Activated T-helper 2 cell treated with anti-CD3 and anti-CD28 coated beads, Interferon-gamma antibody, Interleukin-2, Interleukin-4, amounts not matched to agents 10 μg/mL and 5 μg/mL and 100 μg/mL, durations not matched to agents 14 hours and 24 hours and 36 hours (primary cell): Measurements from ENCODE around the gene ZNF827. TPM values are rescaled to one million over a fixed set of nuclear protein-coding genes. Genes with fewer than 3 reads are reported as not detected.

Experiments
- DNase-seq: peaks from one replicate; pipeline ENCODE4 v3.0.0; 2021; ENCODE audit warnings: low spot score
- H3K27ac Mint-ChIP-seq: one replicate; pipeline ENCODE4 v1.8.0; 2021; ENCODE audit warnings: mixed read lengths
- H3K27me3 Mint-ChIP-seq: one replicate; pipeline ENCODE4 v1.8.0; 2021; ENCODE audit warnings: low read depth, mixed read lengths
- H3K36me3 Mint-ChIP-seq: one replicate; pipeline ENCODE4 v1.8.0; 2021; ENCODE audit warnings: low read depth, mixed read lengths
- H3K4me1 Mint-ChIP-seq: one replicate; pipeline ENCODE4 v1.8.0; 2021; ENCODE audit warnings: low read depth, mixed read lengths
- H3K4me3 Mint-ChIP-seq: one replicate; pipeline ENCODE4 v1.8.0; 2021; ENCODE audit warnings: low read depth, mild to moderate bottlenecking, moderate library complexity, mixed read lengths
- H3K9me3 Mint-ChIP-seq: one replicate; pipeline ENCODE4 v1.8.0; 2021; ENCODE audit warnings: mixed read lengths
- intact Hi-C: fragments of 100-400 bp; cut with micrococcal nuclease; formaldehyde crosslinking; loops from one replicate; pipeline ENCODE4 v1.15.1; 2023
- total RNA-seq: library from RNA; stranded (reverse); gene quantifications from 2 replicates; pipeline ENCODE4 v1.2.3, GENCODE V29; 2022

ZNF827 gene
- total RNA-seq, 1 donor from 2014 or later = 41.3 TPM

GRCh38 chr4:145716200-145716599 is 222.4 kb downstream of the ZNF827 start:
- no peak for DNase-seq
- peaks cover 4% of the 10 kb centered on the region for H3K36me3 Mint-ChIP-seq
- no peaks in the 10 kb centered on the region for H3K27me3 Mint-ChIP-seq
- intact Hi-C loops = loop anchor here (10.0 kb wide), 1 partner anchor 231 kb away; the partner anchor contains the start of gene SMAD1
- H3K9me3 Mint-ChIP-seq = peaks cover 30% of the 10 kb centered on the region
- no peak overlapping the region for H3K27ac Mint-ChIP-seq
- peaks cover 12% of the 10 kb centered on the region for H3K4me1 Mint-ChIP-seq
- no peak overlapping the region for H3K4me3 Mint-ChIP-seq

GRCh38 chr4:145709843-145710242 is 228.8 kb downstream of the ZNF827 start:
- DNase-seq = no peak
- H3K36me3 Mint-ChIP-seq = peaks cover 5% of the 10 kb centered on the region
- no peaks in the 10 kb centered on the region for H3K27me3 Mint-ChIP-seq
- H3K27ac Mint-ChIP-seq = peak overlapping the region; percentile 34
- peaks cover 40% of the 10 kb centered on the region for H3K9me3 Mint-ChIP-seq
- H3K4me3 Mint-ChIP-seq = no peak overlapping the region
- H3K4me1 Mint-ChIP-seq = peaks cover 17% of the 10 kb centered on the region
- intact Hi-C loops = loop anchor here (10.0 kb wide), 1 partner anchor 225 kb away; the partner anchor contains the start of gene SMAD1

- no peak for DNase-seq
- intact Hi-C loops = no loop called here
- H3K4me3 Mint-ChIP-seq = no peak overlapping the region
- H3K27ac Mint-ChIP-seq = no peak overlapping the region
- H3K36me3 Mint-ChIP-seq = peaks cover 5% of the 10 kb centered on the region
- H3K4me1 Mint-ChIP-seq = peaks cover 17% of the 10 kb centered on the region
- peaks cover 38% of the 10 kb centered on the region for H3K9me3 Mint-ChIP-seq
- H3K27me3 Mint-ChIP-seq = no peaks in the 10 kb centered on the region
Observed at GRCh38 chr4:145709336-145709735, 229.3 kb downstream of the ZNF827 start.

Other genes starting within 250 kb of the ZNF827 start
- gene LSM6, start 236.9 kb upstream of the ZNF827 start, total RNA-seq = 67.2 and 74.1 TPM in 2 replicates